Measurements from ENCODE around the gene ELP6.

The ELP6 gene

GRCh38 chr3:47479826-47480160, 33.7 kb downstream of the ELP6 start:
- H3K79me2 ChIP-seq (ENCODE audit: low read length), result peaks cover 9% of the 10 kb centered on the region
- no peaks in the 10 kb centered on the region for H3K27me3 ChIP-seq (ENCODE audit: low read depth, low read length)
- no peak overlapping the region for H3K4me2 ChIP-seq (ENCODE audit: low read length)
- H4K20me1 ChIP-seq (ENCODE audit: insufficient read depth, low read length), result no peaks in the 10 kb centered on the region
- H3K9ac ChIP-seq (ENCODE audit: low read length), result no peak overlapping the region
- no peak overlapping the region for H3K27ac ChIP-seq (ENCODE audit: low read length)
- TF ChIP-seq, protein P1, sequence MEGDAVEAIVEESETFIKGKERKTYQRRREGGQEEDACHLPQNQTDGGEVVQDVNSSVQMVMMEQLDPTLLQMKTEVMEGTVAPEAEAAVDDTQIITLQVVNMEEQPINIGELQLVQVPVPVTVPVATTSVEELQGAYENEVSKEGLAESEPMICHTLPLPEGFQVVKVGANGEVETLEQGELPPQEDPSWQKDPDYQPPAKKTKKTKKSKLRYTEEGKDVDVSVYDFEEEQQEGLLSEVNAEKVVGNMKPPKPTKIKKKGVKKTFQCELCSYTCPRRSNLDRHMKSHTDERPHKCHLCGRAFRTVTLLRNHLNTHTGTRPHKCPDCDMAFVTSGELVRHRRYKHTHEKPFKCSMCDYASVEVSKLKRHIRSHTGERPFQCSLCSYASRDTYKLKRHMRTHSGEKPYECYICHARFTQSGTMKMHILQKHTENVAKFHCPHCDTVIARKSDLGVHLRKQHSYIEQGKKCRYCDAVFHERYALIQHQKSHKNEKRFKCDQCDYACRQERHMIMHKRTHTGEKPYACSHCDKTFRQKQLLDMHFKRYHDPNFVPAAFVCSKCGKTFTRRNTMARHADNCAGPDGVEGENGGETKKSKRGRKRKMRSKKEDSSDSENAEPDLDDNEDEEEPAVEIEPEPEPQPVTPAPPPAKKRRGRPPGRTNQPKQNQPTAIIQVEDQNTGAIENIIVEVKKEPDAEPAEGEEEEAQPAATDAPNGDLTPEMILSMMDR (IDR thresholded peaks at IDR 0.05; ENCODE audit: low read depth, low read length), result no peak
- no peak for TF ChIP-seq EZH2phosphoT487 (IDR thresholded peaks at IDR 0.05; ENCODE audit: low read depth)
- H3K9me3 ChIP-seq (ENCODE audit: insufficient read depth, low read length), result no peaks in the 10 kb centered on the region
- no peak overlapping the region for H2AFZ ChIP-seq (ENCODE audit: low read depth, low read length)
- H3K4me3 ChIP-seq (ENCODE audit: low read length), result no peak overlapping the region
- peaks cover 10% of the 10 kb centered on the region for H3K4me1 ChIP-seq (ENCODE audit: low read length)
- H3K36me3 ChIP-seq (replicated peaks; ENCODE audit: low read depth, low read length), result no peaks in the 10 kb centered on the region

GRCh38 chr3:47478022-47478421, 35.5 kb downstream of the ELP6 start:
- no peak overlapping the region for H3K4me3 ChIP-seq (ENCODE audit: low read length)
- no peak overlapping the region for H2AFZ ChIP-seq (ENCODE audit: low read depth, low read length)
- peaks cover 14% of the 10 kb centered on the region for H3K4me1 ChIP-seq (ENCODE audit: low read length)
- no peak overlapping the region for H3K27ac ChIP-seq (ENCODE audit: low read length)
- peaks cover 9% of the 10 kb centered on the region for H4K20me1 ChIP-seq (ENCODE audit: insufficient read depth, low read length)
- H3K79me2 ChIP-seq (ENCODE audit: low read length), result peaks cover 27% of the 10 kb centered on the region
- no peak overlapping the region for H3K9ac ChIP-seq (ENCODE audit: low read length)
- TF ChIP-seq, protein P1 (IDR thresholded peaks at IDR 0.05; ENCODE audit: low read depth, low read length), result no peak
- no peak for TF ChIP-seq EZH2phosphoT487 (IDR thresholded peaks at IDR 0.05; ENCODE audit: low read depth)
- H3K27me3 ChIP-seq (ENCODE audit: low read depth, low read length), result no peaks in the 10 kb centered on the region
- no peaks in the 10 kb centered on the region for H3K9me3 ChIP-seq (ENCODE audit: insufficient read depth, low read length)
- H3K36me3 ChIP-seq (replicated peaks; ENCODE audit: low read depth, low read length), result peaks cover 4% of the 10 kb centered on the region
- H3K4me2 ChIP-seq (ENCODE audit: low read length), result no peak overlapping the region

DNA sequence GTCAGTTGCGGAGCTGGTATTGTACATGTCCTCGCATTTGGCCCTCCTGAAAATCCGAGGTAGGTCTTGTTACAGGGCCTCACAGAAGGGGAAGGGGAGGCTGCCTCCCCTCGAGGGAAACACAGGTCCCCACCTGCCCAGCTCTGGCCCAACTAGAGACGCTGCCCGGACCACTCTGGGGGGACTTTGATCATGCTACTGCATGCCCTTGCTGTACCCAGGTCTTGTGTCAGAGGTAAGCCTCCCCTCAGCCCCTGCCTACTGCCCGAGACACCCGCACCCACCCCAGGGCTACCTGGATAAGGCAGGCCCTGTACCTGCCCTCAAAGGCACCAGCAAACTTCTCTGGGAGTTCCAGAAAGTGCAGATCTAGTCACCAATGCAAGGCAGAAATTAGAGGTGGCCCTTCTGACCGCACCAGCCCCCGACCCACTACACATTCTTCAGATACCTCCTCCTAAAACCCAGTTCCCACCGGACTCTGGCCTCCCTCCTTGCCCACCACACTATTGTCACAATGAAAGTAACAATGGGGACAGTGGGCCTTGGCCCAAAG, 36.8 kb downstream of the ELP6 start:
- Histone ChIP-seq H3K36me3 (replicated peaks; ENCODE audit: low read depth, low read length) (peaks cover 6% of the 10 kb centered on the region), H3K4me3 (ENCODE audit: low read length) (peak overlapping the region; percentile 78), H3K4me2 (ENCODE audit: low read length) (peak overlapping the region; percentile 65), H3K27me3 (ENCODE audit: low read depth, low read length) (no peaks in the 10 kb centered on the region), H3K27ac (ENCODE audit: low read length) (no peak overlapping the region), H4K20me1 (ENCODE audit: insufficient read depth, low read length) (peaks cover 13% of the 10 kb centered on the region), H3K9me3 (ENCODE audit: insufficient read depth, low read length) (no peaks in the 10 kb centered on the region), H3K4me1 (ENCODE audit: low read length) (peaks cover 14% of the 10 kb centered on the region), H3K9ac (ENCODE audit: low read length) (peak overlapping the region; percentile 69), H3K79me2 (ENCODE audit: low read length) (peaks cover 38% of the 10 kb centered on the region), H2AFZ (ENCODE audit: low read depth, low read length) (0 out of 2 replicates have a peak overlapping the region, but pooled peaks have one; percentile 98)
- TF ChIP-seq EZH2phosphoT487 (IDR thresholded peaks at IDR 0.05; ENCODE audit: low read depth), result no peak
- TF ChIP-seq, protein P1 (IDR thresholded peaks at IDR 0.05; ENCODE audit: low read depth, low read length), result no peak

DNA sequence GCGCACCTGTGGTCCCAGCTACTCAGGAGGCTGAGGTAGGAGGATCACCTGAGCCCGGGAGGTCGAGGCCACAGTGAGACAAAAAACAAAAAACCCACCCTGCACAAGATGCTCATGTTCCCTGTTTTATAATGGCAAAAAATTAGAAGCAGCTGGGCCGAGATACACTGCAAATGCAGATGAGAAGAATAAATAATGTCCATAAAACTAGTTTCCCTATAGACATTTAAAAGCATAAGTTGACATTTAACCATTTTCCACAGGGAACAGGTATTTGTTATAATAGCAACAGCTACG, 37.2 kb downstream of the ELP6 start:
- Histone ChIP-seq H3K79me2 (ENCODE audit: low read length) (peaks cover 42% of the 10 kb centered on the region), H3K9ac (ENCODE audit: low read length) (peak overlapping the region; percentile 69), H2AFZ (ENCODE audit: low read depth, low read length) (peak overlapping the region; percentile 98), H3K27ac (ENCODE audit: low read length) (0 out of 2 replicates have a peak overlapping the region, but pooled peaks have one; percentile 17), H3K4me2 (ENCODE audit: low read length) (peak overlapping the region; percentile 65), H3K4me1 (ENCODE audit: low read length) (peaks cover 14% of the 10 kb centered on the region), H4K20me1 (ENCODE audit: insufficient read depth, low read length) (peaks cover 17% of the 10 kb centered on the region), H3K27me3 (ENCODE audit: low read depth, low read length) (no peaks in the 10 kb centered on the region), H3K4me3 (ENCODE audit: low read length) (peak overlapping the region; percentile 78), H3K9me3 (ENCODE audit: insufficient read depth, low read length) (no peaks in the 10 kb centered on the region), H3K36me3 (replicated peaks; ENCODE audit: low read depth, low read length) (peaks cover 6% of the 10 kb centered on the region)
- no peak for TF ChIP-seq EZH2phosphoT487 (IDR thresholded peaks at IDR 0.05; ENCODE audit: low read depth)
- TF ChIP-seq, protein P1 (IDR thresholded peaks at IDR 0.05; ENCODE audit: low read depth, low read length), result no peak
